Embryonic facial prominence (tissue), 1 donor: ENCODE results near the gene FOXP2.
"Not testable (repeated sequence)": the region's sequence is repeated elsewhere in the genome, so short reads cannot be mapped to it uniquely, and the experiment has no call there.

Experiments used
- DNase-seq: peaks from one replicate; pipeline ENCODE4 v3.0.0-alpha.2; 2016; ENCODE audit errors: extremely low spot score

Gene FOXP2

DNA sequence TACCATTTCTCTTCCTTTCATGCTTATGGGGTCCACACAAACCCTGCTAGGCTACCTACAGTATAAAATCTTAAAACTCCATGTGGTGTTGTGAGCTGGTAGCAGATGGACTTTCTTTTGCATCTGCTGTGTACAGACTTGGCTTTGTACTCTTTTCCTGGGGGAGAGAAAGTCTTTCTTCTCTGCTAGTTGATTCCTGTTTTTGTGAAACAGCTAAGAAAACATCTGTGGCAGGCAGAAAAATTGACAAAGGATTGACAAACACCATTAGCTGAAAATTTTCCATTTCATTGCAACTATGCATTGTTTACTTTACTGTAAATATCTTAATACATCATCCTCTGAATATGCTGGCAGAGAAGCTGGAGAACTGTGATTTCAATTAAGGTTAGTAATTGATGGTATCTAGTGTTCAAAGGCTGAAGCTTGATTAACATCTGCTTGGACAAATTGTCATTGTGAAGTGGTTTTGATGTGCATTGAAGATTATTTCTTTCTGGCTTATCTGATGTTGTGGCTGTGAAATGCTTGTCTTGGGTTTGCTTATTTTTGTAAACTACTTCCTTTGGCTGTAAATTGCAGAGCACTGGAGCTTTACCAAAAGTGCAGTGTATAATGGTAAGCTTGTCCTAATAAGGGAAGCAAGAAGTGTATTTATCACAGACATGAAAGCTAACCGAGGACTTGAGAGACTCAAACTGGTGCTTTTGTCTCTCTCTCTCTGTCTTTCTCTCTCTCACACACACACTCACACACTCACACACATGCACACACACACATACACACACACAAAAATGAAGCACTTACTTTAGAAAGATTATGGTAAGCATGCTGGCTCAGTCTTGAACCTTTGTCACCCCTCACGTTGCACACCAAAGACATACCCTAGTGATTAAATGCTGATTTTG lies at the start of gene FOXP2:
TSS of gene FOXP2 (plus strand) at position 660 of the 908 bp plus-strand sequence. CDS start 11,697 bp downstream, outside the sequence.
- DNase-seq = no peak

DNA sequence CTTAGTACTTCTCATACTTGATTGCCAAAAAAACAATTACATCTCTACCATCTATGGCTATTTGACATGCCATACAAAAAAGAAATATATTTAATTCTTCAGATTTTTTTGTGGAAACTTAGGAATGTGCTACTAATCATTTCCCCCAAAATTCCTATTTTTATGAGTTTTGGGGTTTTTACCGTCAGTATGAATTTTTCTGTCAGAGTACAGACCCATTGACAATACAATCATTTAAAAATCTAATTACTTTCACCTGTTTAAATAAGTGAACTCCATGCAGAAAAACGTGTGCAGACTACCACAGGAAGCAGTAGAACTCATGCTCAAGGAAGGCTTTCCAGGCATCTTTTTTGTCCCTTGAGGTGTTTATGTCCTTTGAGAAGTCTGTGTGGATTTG lies 48.8 kb upstream of the FOXP2 start:
- DNase-seq = no peak

- DNase-seq = no peak
Measured at GRCh38 chr7:114368492-114368891, 46.1 kb upstream of the FOXP2 start.

- DNase-seq = no peak
Measured at GRCh38 chr7:114369294-114369693, 45.3 kb upstream of the FOXP2 start.

GRCh38 chr7:114372619-114373018 lies 42.0 kb upstream of the FOXP2 start:
- no peak for DNase-seq

DNA sequence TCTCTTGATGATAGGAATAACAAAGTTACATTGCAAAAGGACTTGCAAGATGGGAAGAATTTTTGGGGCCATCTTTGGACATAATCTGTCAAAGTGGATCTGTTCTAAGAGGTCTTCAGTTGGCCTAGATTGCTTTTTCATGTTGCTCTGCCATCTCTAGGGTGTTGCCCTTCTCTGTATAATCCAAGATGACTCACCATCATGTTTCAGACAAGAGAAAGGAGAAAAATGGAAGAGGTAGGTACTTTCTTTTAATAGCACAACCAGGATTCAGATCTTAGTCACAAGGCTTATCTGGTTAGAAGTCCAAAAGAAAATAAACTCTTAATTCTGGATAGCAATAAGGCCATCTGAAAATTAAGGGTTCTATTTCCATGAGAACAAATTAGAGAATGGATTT lies 38.7 kb upstream of the FOXP2 start:
- DNase-seq = no peak

DNA sequence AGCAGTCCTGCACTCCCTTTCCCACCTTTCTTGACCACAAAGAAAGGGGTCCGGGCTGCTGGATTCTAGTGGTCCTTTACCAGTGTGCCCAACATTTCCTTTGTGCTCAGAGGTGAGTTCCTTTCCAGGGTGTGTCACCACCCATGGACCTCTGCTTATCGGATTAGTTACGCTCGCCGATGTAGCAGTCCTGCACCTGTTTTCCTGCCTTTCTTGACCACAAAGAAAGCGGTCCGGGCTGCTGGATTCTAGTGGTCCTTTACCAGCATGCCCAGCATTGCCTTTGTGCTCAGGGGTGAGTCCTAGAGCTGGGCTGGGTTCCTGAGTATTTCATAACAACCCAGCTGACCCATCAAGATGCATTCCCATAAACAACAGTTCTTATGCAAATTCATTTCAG lies 30.7 kb upstream of the FOXP2 start:
- DNase-seq = not testable (repeated sequence)

- DNase-seq = not testable (repeated sequence)
Measured at GRCh38 chr7:114384346-114384745, 30.3 kb upstream of the FOXP2 start.

- DNase-seq = no peak
Measured at GRCh38 chr7:114388021-114388420, 26.6 kb upstream of the FOXP2 start.

- DNase-seq = no peak
Measured at GRCh38 chr7:114392686-114393085, 21.9 kb upstream of the FOXP2 start.

GRCh38 chr7:114402876-114403635 lies 11.6 kb upstream of the FOXP2 start:
- no peak for DNase-seq

DNA sequence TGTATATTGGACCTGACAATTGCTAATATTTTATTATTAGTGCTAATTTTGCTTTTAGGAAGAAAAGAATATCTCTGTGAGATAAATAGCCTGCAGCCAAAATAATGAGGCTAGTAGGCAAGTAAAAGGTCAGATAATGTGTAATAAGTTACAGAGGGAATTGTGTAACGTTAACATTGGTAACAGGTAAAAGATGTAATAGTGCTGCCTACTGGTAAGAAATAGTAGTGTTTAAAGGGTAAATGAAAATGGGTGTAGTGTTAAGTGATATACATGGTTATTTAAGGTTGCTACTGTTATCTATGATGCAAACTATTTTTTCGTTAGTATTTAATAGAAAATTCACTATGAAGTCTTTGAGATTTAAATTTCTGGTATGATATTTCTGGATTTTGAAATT lies 9.2 kb upstream of the FOXP2 start:
- no peak for DNase-seq

GRCh38 chr7:114409750-114410149 lies 4.9 kb upstream of the FOXP2 start:
- DNase-seq = no peak

DNA sequence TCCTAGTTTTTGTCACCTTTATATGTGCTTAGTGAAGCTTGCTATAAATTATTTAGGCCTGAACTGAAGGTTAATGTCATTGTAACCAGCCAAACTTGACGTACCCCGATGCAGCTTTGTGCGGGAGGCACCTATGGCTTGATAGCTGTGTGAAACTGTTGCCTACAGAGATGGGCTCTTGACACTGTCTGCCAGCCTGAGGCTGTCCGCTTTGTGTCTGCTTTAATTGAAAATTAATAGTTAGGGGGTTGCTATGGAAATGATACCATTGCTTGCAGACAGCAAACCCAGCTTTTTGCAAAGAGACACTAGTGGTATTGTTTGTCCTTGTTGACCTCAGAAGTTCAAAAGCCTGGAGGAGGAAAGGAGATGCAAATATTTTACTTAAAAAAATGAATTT lies 2.1 kb upstream of the FOXP2 start:
- no peak for DNase-seq

DNA sequence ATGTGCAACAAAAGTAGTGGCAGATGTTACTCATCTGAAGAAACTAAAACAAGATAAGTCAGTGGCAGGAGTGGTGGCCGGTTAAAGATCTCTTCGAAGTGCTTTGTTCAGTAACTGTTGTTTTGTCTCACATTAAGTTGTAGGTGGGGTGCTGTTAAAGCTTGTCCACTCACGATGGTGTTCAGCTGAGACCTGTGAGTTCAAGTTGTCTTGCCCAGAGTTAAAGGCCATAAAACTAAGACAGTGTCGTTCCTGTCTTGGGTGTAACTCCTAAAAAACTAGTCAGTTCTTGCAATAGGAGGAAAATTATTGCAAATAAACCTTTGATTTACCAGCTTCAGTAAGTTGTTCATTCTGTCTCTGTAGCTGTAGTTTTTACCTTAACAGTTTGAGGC lies 857 bp upstream of the FOXP2 start:
- no peak for DNase-seq

DNA sequence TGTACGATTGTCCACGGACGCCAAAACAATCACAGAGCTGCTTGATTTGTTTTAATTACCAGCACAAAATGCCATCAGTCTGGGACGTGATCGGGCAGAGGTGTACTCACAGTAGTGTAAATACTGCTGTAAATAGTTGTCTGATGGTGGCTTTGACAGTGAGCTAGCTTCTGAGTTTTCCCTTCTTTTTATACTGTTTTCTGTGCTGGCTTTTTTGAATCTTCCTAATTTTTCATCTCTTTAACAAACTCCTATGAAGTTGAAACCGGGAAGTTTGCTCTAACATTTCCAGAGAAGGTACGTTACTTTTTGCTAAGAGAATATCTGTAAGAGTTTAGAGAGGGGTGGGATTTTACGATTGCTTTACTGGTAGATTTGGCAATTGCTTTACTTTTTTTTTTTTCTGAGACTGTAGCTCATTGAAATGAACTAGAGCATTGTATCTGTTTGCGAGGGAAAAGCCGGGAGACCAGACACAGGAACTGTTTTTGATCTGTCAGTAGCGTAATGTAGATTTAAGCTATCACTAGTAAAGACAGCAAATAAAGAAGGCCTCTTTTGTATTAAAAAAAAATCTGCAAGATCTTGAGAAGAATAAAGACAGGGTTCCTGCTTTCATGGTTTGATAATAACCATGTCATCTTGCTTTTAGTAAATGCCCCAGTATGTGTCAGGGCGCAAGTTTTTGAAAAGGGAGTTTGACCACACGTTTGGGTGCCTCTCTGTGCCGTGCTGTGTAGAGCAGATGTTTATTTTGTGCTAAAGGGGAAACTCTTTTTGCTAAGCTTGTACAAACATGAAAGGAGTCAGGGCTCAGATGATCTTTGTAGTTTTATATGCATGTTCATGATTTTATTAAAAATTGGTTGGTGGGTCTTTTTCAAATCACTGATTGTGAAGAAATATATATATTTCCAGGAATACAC lies 712 bp downstream of the FOXP2 start:
- DNase-seq = no peak

GRCh38 chr7:114416129-114416990 lies 1.7 kb downstream of the FOXP2 start:
- DNase-seq = no peak

DNA sequence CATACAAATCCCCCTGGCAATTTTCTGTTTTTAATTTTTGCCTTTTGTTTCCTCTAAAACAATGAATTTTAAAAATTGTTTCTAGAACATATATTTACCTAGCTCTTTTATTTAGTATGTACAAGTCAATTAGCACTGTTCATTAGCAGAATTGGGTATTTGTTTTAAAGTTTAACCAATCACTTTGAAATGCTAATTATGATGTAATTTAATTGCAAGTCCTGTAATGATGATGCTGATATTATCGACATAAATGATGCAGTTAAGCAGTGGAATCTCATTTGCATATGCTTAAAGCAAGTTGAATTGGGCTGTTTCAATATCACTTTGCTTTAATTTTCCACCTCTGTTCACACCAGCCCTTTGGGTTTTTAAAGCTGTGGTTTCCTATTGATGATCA lies 2.7 kb downstream of the FOXP2 start:
- DNase-seq = no peak

GRCh38 chr7:114418117-114418516 lies 3.5 kb downstream of the FOXP2 start:
- DNase-seq = no peak

DNA sequence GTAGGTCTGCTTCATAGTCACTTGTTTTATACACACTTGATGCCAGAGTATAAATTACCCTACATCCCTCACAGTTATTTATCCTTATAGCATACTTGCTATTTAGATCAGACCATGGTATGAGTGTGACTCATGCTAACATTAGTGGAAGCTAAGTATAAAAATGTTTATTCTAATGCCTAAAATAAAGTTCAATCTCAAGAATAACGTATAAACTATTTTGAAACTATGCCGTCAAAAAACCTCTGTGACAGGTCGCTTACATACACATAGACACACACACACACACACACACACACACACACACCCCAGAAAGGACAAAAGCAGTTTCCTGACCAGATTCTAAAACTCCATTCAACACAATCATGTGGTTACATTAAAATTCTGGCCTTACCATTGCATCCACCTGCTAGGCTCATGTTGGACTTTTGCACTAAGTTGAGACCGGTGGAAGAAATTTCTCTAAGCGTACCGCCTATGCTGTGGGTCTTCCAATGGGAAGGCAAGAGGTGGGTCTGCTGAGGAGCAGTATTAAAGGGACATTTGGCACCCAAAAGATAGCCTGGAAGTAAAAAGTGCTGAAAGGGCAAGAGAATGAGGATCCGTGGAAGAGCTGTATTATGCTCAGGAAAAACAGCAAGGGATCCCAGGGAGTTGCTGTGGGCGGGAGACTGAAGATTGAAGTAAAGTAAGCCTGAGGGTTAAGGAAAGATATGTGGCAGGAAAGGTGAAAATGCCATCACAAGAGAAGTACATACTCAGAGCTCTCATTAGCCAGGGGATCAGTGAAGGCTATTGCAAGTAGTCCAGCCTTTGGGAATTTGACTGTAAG lies 5.0 kb downstream of the FOXP2 start:
- no peak for DNase-seq
